CD4-positive, alpha-beta T cell (primary cell): Measurements from ENCODE around the gene PARVB. TPM values are rescaled to one million over a fixed set of nuclear protein-coding genes. Genes with fewer than 3 reads are reported as not detected.

Source experiments
- ATAC-seq: fragments of 200-7000 bp; cut with Tn5 transposase; one replicate; pipeline ENCODE4 v1.10.0; 2022; ENCODE audit warnings: mild to moderate bottlenecking; ENCODE audit not compliant: poor library complexity
- CTCF ChIA-PET: fragments of 350-600 bp; sonication (Branson Sonifier 250); formaldehyde crosslinking; loops from one replicate; lab custom pipeline; 2021; ENCODE audit warnings: antibody characterized with exemption, inconsistent platforms; lab: Charles Lee
- POLR2A ChIA-PET: fragments of 350-600 bp; sonication (Branson Sonifier 250); formaldehyde crosslinking; loops from one replicate; lab custom pipeline; 2021; ENCODE audit warnings: antibody characterized with exemption, inconsistent platforms; lab: Charles Lee
- DNase-seq, 14 experiments: peaks; one replicate each; pipeline ENCODE4 v3.0.0-alpha.2; 2013 to 2020; ENCODE audit warnings: mixed read lengths in 2 of 14
- H3K27ac ChIP-seq, 2 donors: one replicate each; pipeline versions ENCODE4 v1.5.1 to v1.7.0; 2013; ENCODE audit warnings: low read length in 2 of 2, low read depth in 1 of 2, mild to moderate bottlenecking in 1 of 2
- H3K27me3 ChIP-seq, 2 experiments: 1 replicate in 1 of 2; 2 replicates in 1 of 2; pipeline versions ENCODE4 v1.6.1 to v1.7.0; 2013; ENCODE audit warnings: low read length in 2 of 2, control low read depth in 1 of 2, mild to moderate bottlenecking in 1 of 2, moderate library complexity in 1 of 2; ENCODE audit not compliant: insufficient read depth in 2 of 2, control insufficient read depth in 1 of 2
- H3K36me3 ChIP-seq: one replicate; pipeline ENCODE4 v1.6.1; 2013; ENCODE audit warnings: low read length, control low read depth; ENCODE audit not compliant: insufficient read depth
- H3K4me1 ChIP-seq: one replicate; pipeline ENCODE4 v1.6.1; 2013; ENCODE audit warnings: low read length, control low read depth; ENCODE audit not compliant: insufficient read depth
- H3K4me3 ChIP-seq: one replicate; pipeline ENCODE4 v1.5.1; 2013; ENCODE audit warnings: mild to moderate bottlenecking, low read length, moderate library complexity
- H3K9me3 ChIP-seq, 2 experiments: 1 replicate in 1 of 2; 2 replicates in 1 of 2; pipeline versions ENCODE4 v1.6.1 to v1.7.0; 2013; ENCODE audit warnings: low read length in 2 of 2, mild to moderate bottlenecking in 2 of 2, control low read depth in 1 of 2, moderate library complexity in 1 of 2; ENCODE audit not compliant: control insufficient read depth in 1 of 2, insufficient read depth in 1 of 2
- H3K27ac Mint-ChIP-seq: one replicate; pipeline ENCODE4 v1.8.0; 2020; ENCODE audit warnings: mixed read lengths
- H3K27me3 Mint-ChIP-seq: one replicate; pipeline ENCODE4 v1.8.0; 2021; ENCODE audit warnings: mixed read lengths
- H3K36me3 Mint-ChIP-seq: one replicate; pipeline ENCODE4 v1.8.0; 2021; ENCODE audit warnings: low read depth, mixed read lengths
- H3K4me1 Mint-ChIP-seq: one replicate; pipeline ENCODE4 v1.8.0; 2021; ENCODE audit warnings: low read depth, mixed read lengths
- H3K4me3 Mint-ChIP-seq: one replicate; pipeline ENCODE4 v1.8.0; 2020; ENCODE audit warnings: mild to moderate bottlenecking, mixed read lengths
- H3K9me3 Mint-ChIP-seq: one replicate; pipeline ENCODE4 v1.8.0; 2020; ENCODE audit warnings: mixed read lengths
- CTCF ChIP-seq: fragments of 200-600 bp; IDR thresholded peaks from one replicate; pipeline ENCODE4 v1.8.0; 2022; ENCODE audit warnings: antibody characterized with exemption, mild to moderate bottlenecking
- intact Hi-C, 2 experiments: fragments of 100-400 bp; cut with DNase I in 1 of 2; cut with micrococcal nuclease in 1 of 2; formaldehyde crosslinking; loops; one replicate each; pipeline versions ENCODE4 v1.15.1 to v1.9.0; 2023 to 2025; cut with DNase I, micrococcal nuclease
- total RNA-seq, 174 experiments: library from RNA in 2 of 174; stranded (reverse) in 2 of 174; gene quantifications; one replicate each; pipeline ENCODE4 v1.2.3 and lab custom pipeline; 2021 to 2026

PARVB gene
- total RNA-seq, 2 experiments from 2014 or later, result 6.2 to 6.4 TPM

- Histone ChIP-seq H3K4me1 (peaks cover 5% of the 10 kb centered on the region), H3K27me3 (no peaks in the 10 kb centered on the region), H3K4me3 (no peak overlapping the region), H3K9me3 (no peaks in the 10 kb centered on the region), H3K27ac (no peak overlapping the region), H3K36me3 (no peaks in the 10 kb centered on the region)
- ATAC-seq (no peak), DNase-seq (no peak)
- Mint-ChIP-seq H3K27me3 (no peaks in the 10 kb centered on the region), H3K4me1 (no peaks in the 10 kb centered on the region), H3K36me3 (no peaks in the 10 kb centered on the region), H3K4me3 (no peak overlapping the region), H3K27ac (no peak overlapping the region), H3K9me3 (no peaks in the 10 kb centered on the region)
- CTCF ChIA-PET, result no interaction called here
- TF ChIP-seq CTCF, result no peak
- intact Hi-C loops, result no loop called here
- POLR2A ChIA-PET, result no interaction called here
Measured at GRCh38 chr22:44076825-44077224, 52.7 kb downstream of the PARVB start.

GRCh38 chr22:44080936-44081861 lies 57.1 kb downstream of the PARVB start:
- no peaks in the 10 kb centered on the region for H3K36me3 ChIP-seq
- CTCF ChIA-PET, result interaction anchor here (0.7 to 1.6 kb wide), 3 partner anchors 12 to 546 kb away, joined by 4 to 9 read pairs (median 7); no protein-coding TSS in a partner anchor
- no peaks in the 10 kb centered on the region for H3K27me3 Mint-ChIP-seq
- H3K4me3 ChIP-seq, result no peak overlapping the region
- no peak overlapping the region for H3K4me3 Mint-ChIP-seq
- intact Hi-C loops, result loop anchor here (1.0 to 5.0 kb wide), 4 partner anchors 88 to 545 kb away; partner anchors contain the start of gene PARVG (in 1 of the 2)
- peak; percentile 88 for TF ChIP-seq CTCF
- H3K9me3 ChIP-seq, result peaks cover 0 to 12% of the 10 kb centered on the region in 2 experiments
- peaks cover 5% of the 10 kb centered on the region for H3K4me1 ChIP-seq
- H3K4me1 Mint-ChIP-seq, result no peaks in the 10 kb centered on the region
- no peak overlapping the region for H3K27ac Mint-ChIP-seq
- H3K27ac ChIP-seq, result no peak overlapping the region
- no peaks in the 10 kb centered on the region for H3K9me3 Mint-ChIP-seq
- peak; percentile 52 to 82 (median 64) for DNase-seq
- peak; percentile 55 for ATAC-seq
- H3K27me3 ChIP-seq, result no peaks in the 10 kb centered on the region
- POLR2A ChIA-PET, result interaction anchor here (0.6 kb wide), 1 partner anchor 100 kb away, joined by 3 read pairs; the partner anchor contains the start of gene PARVG
- H3K36me3 Mint-ChIP-seq, result no peaks in the 10 kb centered on the region

GRCh38 chr22:44082801-44083200 lies 58.7 kb downstream of the PARVB start:
- no peaks in the 10 kb centered on the region for H3K4me1 Mint-ChIP-seq
- no peak overlapping the region for H3K27ac Mint-ChIP-seq
- Histone ChIP-seq H3K4me3 (no peak overlapping the region), H3K4me1 (peaks cover 5% of the 10 kb centered on the region), H3K9me3 (peaks cover 0 to 12% of the 10 kb centered on the region in 2 experiments), H3K27ac (no peak overlapping the region), H3K36me3 (no peaks in the 10 kb centered on the region), H3K27me3 (no peaks in the 10 kb centered on the region)
- no peak overlapping the region for H3K4me3 Mint-ChIP-seq
- ChIA-PET POLR2A (no interaction called here), CTCF (no interaction called here)
- intact Hi-C loops, result loop anchor here in 1 of 2 experiments (5.0 kb wide), 1 partner anchor 100 kb away; the partner anchor contains the start of gene PARVG
- DNase-seq (no peak), ATAC-seq (no peak)
- no peaks in the 10 kb centered on the region for H3K36me3 Mint-ChIP-seq
- TF ChIP-seq CTCF, result no peak
- H3K9me3 Mint-ChIP-seq, result no peaks in the 10 kb centered on the region
- no peaks in the 10 kb centered on the region for H3K27me3 Mint-ChIP-seq
